Adipocyte (in vitro differentiated cells): ENCODE data around the gene CLBA1.

Experiments
- DNase-seq: peaks from one replicate; pipeline ENCODE4 v3.0.0-alpha.2; 2015; ENCODE audit warnings: low read depth
- H3K27me3 ChIP-seq: replicated peaks from 2 replicates; pipeline ENCODE4 v1.7.0; 2013; ENCODE audit warnings: mild to moderate bottlenecking, low read length, moderate library complexity; ENCODE audit not compliant: control insufficient read depth, insufficient read depth
- H3K36me3 ChIP-seq: 2 replicates; pipeline ENCODE4 v1.7.0; 2013; ENCODE audit warnings: low read length, mild to moderate bottlenecking, moderate library complexity; ENCODE audit not compliant: control insufficient read depth, insufficient read depth, severe bottlenecking
- H3K4me1 ChIP-seq: 2 replicates; pipeline ENCODE4 v1.7.0; 2013; ENCODE audit warnings: mild to moderate bottlenecking, low read length, moderate library complexity; ENCODE audit not compliant: control insufficient read depth, insufficient read depth
- H3K4me3 ChIP-seq: 2 replicates; pipeline ENCODE4 v1.7.0; 2013; ENCODE audit warnings: mild to moderate bottlenecking, low read length, moderate library complexity
- H3K9ac ChIP-seq: 2 replicates; pipeline ENCODE4 v1.7.0; 2013; ENCODE audit warnings: mild to moderate bottlenecking, low read length, moderate library complexity
- H3K9me3 ChIP-seq: 2 replicates; pipeline ENCODE4 v1.7.0; 2013; ENCODE audit warnings: mild to moderate bottlenecking, low read length, moderate library complexity; ENCODE audit not compliant: control insufficient read depth

The CLBA1 gene

GRCh38 chr14:104978746-104979691 is 6.6 kb upstream of the CLBA1 start:
- no peak overlapping the region for H3K9ac ChIP-seq
- no peaks in the 10 kb centered on the region for H3K36me3 ChIP-seq
- H3K4me1 ChIP-seq = peaks cover 22% of the 10 kb centered on the region
- no peaks in the 10 kb centered on the region for H3K9me3 ChIP-seq
- H3K27me3 ChIP-seq = peaks cover 4% of the 10 kb centered on the region
- no peak overlapping the region for H3K4me3 ChIP-seq
- no peak for DNase-seq

GRCh38 chr14:104979758-104980610 is 5.6 kb upstream of the CLBA1 start:
- Histone ChIP-seq H3K27me3 (peaks cover 4% of the 10 kb centered on the region), H3K36me3 (no peaks in the 10 kb centered on the region), H3K4me3 (no peak overlapping the region), H3K9me3 (no peaks in the 10 kb centered on the region), H3K9ac (no peak overlapping the region), H3K4me1 (peaks cover 18% of the 10 kb centered on the region)
- no peak for DNase-seq

GRCh38 chr14:104980611-104981531 is 4.7 kb upstream of the CLBA1 start:
- no peaks in the 10 kb centered on the region for H3K36me3 ChIP-seq
- H3K4me3 ChIP-seq = no peak overlapping the region
- no peak for DNase-seq
- H3K9ac ChIP-seq = no peak overlapping the region
- no peaks in the 10 kb centered on the region for H3K9me3 ChIP-seq
- H3K4me1 ChIP-seq = peaks cover 18% of the 10 kb centered on the region
- H3K27me3 ChIP-seq = peaks cover 4% of the 10 kb centered on the region

GRCh38 chr14:104981699-104982541 is 3.7 kb upstream of the CLBA1 start:
- Histone ChIP-seq H3K36me3 (no peaks in the 10 kb centered on the region), H3K4me3 (no peak overlapping the region), H3K9ac (no peak overlapping the region), H3K4me1 (peaks cover 18% of the 10 kb centered on the region), H3K9me3 (no peaks in the 10 kb centered on the region), H3K27me3 (peaks cover 4% of the 10 kb centered on the region)
- no peak for DNase-seq

DNA sequence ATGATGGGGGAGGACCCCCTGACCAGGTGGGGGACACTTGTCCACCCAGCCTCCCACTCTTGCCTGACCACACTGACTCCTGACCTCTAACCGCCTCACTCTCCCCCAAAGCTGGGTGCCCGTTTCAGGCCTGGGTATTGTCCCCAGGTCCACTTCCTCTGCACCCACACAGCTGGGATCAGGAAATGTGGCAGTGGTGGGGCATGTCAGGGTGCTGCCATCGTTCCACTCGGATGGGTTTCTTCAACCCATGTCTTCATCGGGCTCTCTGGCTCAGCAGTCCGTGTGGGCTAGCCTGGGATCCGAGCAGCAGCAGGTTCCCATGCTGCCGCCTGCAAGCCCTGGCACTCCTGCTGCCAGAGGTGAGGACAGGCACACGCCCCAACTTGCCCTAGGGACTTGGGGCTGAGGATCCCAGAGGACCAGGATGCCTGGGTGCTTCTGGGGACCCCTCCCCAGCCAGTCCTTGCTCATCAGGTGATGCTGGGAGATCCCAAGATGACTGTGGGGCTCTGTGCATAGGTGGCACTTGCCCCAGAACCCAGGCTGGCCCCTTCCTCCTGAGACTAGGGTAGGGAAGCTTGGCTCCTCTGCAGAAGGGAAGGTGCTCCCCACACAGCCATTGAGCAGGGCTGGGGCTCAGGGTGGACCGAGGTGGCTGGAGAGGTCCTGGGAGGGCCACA is 2.9 kb upstream of the CLBA1 start:
- peaks cover 4% of the 10 kb centered on the region for H3K27me3 ChIP-seq
- DNase-seq = no peak

GRCh38 chr14:104983231-104983721 is 2.3 kb upstream of the CLBA1 start:
- H3K9me3 ChIP-seq = no peaks in the 10 kb centered on the region
- H3K4me3 ChIP-seq = no peak overlapping the region
- H3K27me3 ChIP-seq = peaks cover 4% of the 10 kb centered on the region
- no peak overlapping the region for H3K9ac ChIP-seq
- peaks cover 9% of the 10 kb centered on the region for H3K4me1 ChIP-seq
- H3K36me3 ChIP-seq = no peaks in the 10 kb centered on the region
- DNase-seq = no peak

More for the DNA sequence above, 2.9 kb upstream of the CLBA1 start:
- H3K36me3 ChIP-seq = no peaks in the 10 kb centered on the region
- H3K9ac ChIP-seq = no peak overlapping the region
- H3K4me3 ChIP-seq = no peak overlapping the region
- no peaks in the 10 kb centered on the region for H3K9me3 ChIP-seq
- peaks cover 11% of the 10 kb centered on the region for H3K4me1 ChIP-seq

GRCh38 chr14:104984056-104984894 is 1.3 kb upstream of the CLBA1 start:
- no peak for DNase-seq
- no peaks in the 10 kb centered on the region for H3K27me3 ChIP-seq
- no peaks in the 10 kb centered on the region for H3K36me3 ChIP-seq
- H3K9me3 ChIP-seq = no peaks in the 10 kb centered on the region
- no peak overlapping the region for H3K4me3 ChIP-seq
- H3K9ac ChIP-seq = no peak overlapping the region
- H3K4me1 ChIP-seq = peaks cover 9% of the 10 kb centered on the region

DNA sequence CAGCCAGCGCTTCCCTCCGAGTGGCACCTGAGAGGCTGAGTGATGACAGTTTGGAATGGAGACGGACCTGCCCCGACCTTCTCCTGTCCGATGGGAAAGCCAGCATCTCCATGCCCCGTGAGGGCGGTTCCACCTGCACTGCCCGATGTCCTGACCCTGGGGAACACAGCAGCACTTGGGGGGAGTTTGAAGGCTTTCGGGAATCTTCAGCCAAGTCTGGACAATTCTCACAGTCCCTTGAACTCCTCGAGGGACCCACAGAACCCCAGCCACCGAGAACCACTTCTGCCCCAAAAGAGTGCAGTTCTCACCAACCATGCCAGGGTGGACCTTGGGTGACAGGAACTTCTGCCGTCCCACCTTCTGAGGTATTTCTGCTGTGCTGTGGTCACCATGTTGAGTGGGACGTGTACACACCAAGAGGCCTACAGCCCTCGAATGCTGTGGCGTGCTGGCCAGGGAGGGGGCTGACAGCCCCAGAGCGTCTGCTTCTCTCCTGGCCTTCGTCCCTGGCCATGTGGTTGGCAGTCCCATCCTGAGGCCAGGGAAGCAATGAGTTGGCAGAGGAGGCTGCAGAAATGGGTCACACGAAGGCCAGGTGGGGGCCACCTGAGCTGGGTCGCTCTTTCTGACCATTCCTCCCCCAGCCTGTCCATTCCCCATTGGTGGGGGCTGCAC is 1.0 kb downstream of the CLBA1 start:
- Histone ChIP-seq H3K4me3 (peak overlapping the region; percentile 85), H3K4me1 (peaks cover 9% of the 10 kb centered on the region), H3K9ac (peak overlapping the region; percentile 85), H3K36me3 (peaks cover 5% of the 10 kb centered on the region), H3K27me3 (no peaks in the 10 kb centered on the region), H3K9me3 (no peaks in the 10 kb centered on the region)
- DNase-seq = no peak
